Measurements from ENCODE around the gene SLC27A5. TPM values are rescaled to one million over a fixed set of nuclear protein-coding genes. Genes with fewer than 3 reads are reported as not detected.
A peak's percentile ranks its signal among the peaks of the same experiment; 100 is the strongest.

SLC27A5 gene
- total and polyA plus RNA-seq, 9 of the 15 experiments (the other 6 are each of a cell fraction or from before 2014, with no cell fraction given): 42.2 to 318 (median 64.7) TPM

GRCh38 chr19:58519355-58520256 is 7.8 kb upstream of the SLC27A5 start, which contains the start of gene ZBTB45 (continued):
- TF ChIP-seq REST (IDR thresholded peaks at IDR 0.05; ENCODE audit: borderline replicate concordance) (peak; percentile 91), REST (CRISPR knock-in tag; IDR thresholded peaks at IDR 0.05; ENCODE audit: low read depth) (peak; percentile 73; the same call in 1 of the 2 replicates), GTF2A2 (tag; IDR thresholded peaks at IDR 0.05) (peak; percentile 78), NFATC3 (IDR thresholded peaks at IDR 0.05) (peak; percentile 64; the same call in 1 of the 2 replicates), XRCC4 (IDR thresholded peaks at IDR 0.05; ENCODE audit: extremely low read depth, insufficient read depth, insufficient read length) (no peak), HNRNPL (IDR thresholded peaks at IDR 0.05; ENCODE audit: low read depth, low read length) (peak; percentile 99), ZNF766 (CRISPR knock-in tag; conservative IDR thresholded peaks at IDR 0.05) (peak; percentile 71), STAG1 (CRISPR knock-in tag; IDR thresholded peaks at IDR 0.05; ENCODE audit: borderline replicate concordance) (peak; percentile 91), ZNF740 (CRISPR knock-in tag; IDR thresholded peaks at IDR 0.05) (peak; percentile 88), ZNF740 (tag; IDR thresholded peaks at IDR 0.05) (0 out of 4 replicates have a peak, but pooled peaks of 1 of the 2 experiments have one; percentile 39), ESRRA (IDR thresholded peaks at IDR 0.05; ENCODE audit: borderline replicate concordance, low read depth) (peak; percentile 91), NR2C2 (CRISPR knock-in tag; IDR thresholded peaks at IDR 0.05) (peak; percentile 93), NR2C2 (tag; IDR thresholded peaks at IDR 0.05) (peak; percentile 95), SP2 (IDR thresholded peaks at IDR 0.05; ENCODE audit: extremely low read depth, low read depth, low read length, poor library complexity, severe bottlenecking) (peak; percentile 4), ELF1 (tag; IDR thresholded peaks at IDR 0.05) (peak; percentile 95), CBX3 (IDR thresholded peaks at IDR 0.05; ENCODE audit: borderline replicate concordance in 1 of 2, low read length in 2 of 2) (peak in 1 of 2 experiments; percentile 72; a peak in 2 of 3 replicates), FUS (optimal IDR thresholded peaks at IDR 0.05; ENCODE audit: low read depth, low read length) (no peak), CBX8 (IDR thresholded peaks at IDR 0.05; ENCODE audit: borderline replicate concordance, extremely low read depth, low read depth, low read length, poor library complexity, severe bottlenecking) (no peak)

Data from K562 (cell line).